ENCODE measurements around the gene PPP1R2.

GRCh38 chr3:195535293-195535692 lies 7.8 kb downstream of the PPP1R2 start:
- TF ChIP-seq, protein P1, sequence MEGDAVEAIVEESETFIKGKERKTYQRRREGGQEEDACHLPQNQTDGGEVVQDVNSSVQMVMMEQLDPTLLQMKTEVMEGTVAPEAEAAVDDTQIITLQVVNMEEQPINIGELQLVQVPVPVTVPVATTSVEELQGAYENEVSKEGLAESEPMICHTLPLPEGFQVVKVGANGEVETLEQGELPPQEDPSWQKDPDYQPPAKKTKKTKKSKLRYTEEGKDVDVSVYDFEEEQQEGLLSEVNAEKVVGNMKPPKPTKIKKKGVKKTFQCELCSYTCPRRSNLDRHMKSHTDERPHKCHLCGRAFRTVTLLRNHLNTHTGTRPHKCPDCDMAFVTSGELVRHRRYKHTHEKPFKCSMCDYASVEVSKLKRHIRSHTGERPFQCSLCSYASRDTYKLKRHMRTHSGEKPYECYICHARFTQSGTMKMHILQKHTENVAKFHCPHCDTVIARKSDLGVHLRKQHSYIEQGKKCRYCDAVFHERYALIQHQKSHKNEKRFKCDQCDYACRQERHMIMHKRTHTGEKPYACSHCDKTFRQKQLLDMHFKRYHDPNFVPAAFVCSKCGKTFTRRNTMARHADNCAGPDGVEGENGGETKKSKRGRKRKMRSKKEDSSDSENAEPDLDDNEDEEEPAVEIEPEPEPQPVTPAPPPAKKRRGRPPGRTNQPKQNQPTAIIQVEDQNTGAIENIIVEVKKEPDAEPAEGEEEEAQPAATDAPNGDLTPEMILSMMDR (conservative IDR thresholded peaks at IDR 0.05) = no peak
- TF ChIP-seq ZFX (IDR thresholded peaks at IDR 0.05) = no peak

Data from C4-2B (cell line).